Right ventricle myocardium inferior (tissue), 1 donor: Measurements from ENCODE around the gene SSH3. TPM values are rescaled to one million over a fixed set of nuclear protein-coding genes. Genes with fewer than 3 reads are reported as not detected.
A peak's percentile ranks its signal among the peaks of the same experiment; 100 is the strongest.

Source experiments
- ATAC-seq: fragments of 200-7000 bp; cut with Tn5 transposase; one replicate; pipeline ENCODE4 v1.9.1; 2020; ENCODE audit warnings: mild to moderate bottlenecking, moderate library complexity
- DNase-seq: peaks from one replicate; pipeline ENCODE4 v3.0.0; 2021; ENCODE audit errors: missing footprints
- intact Hi-C: fragments of 100-400 bp; cut with DNase I; formaldehyde crosslinking; loops from one replicate; pipeline ENCODE4 v1.11.0; 2022
- long read RNA-seq: library from polyadenylated mRNA; unstranded; transcript quantifications from one replicate; pipeline ENCODE4 v2.0.0, GENCODE V29; 2021
- total RNA-seq: library from RNA; stranded (reverse); fragmentation: NEBNext Ultra II Directional; extraction: Animal tissue kit (Norgen Biotek cat#: 25700); gene quantifications from one replicate; pipeline ENCODE4 v1.2.1, GENCODE V29; 2021
- donor health status: DM: no; HTN: yes; CAD: no; lungs with severe emphysema.

SSH3 gene
- 15.8 TPM for total RNA-seq
- long read RNA-seq, transcript SSH3-201 (14 exons, 2,871 nt): major isoform, 6 of 15 reads
- long read RNA-seq, partial matches to known transcripts: 0 of 15 reads
- long read RNA-seq, other reads (novel, unspliced or antisense): 9 of 15 reads

- intact Hi-C loops: no loop called here
- ATAC-seq: peak; percentile 90
- DNase-seq: peak; percentile 93
These were observed at the start of gene SSH3 for GRCh38 chr11:67303132-67303834. Gene SSH3, plus strand, starts transcription at chr11:67303530. Its CDS starts 96 bp downstream, at chr11:67303626.

GRCh38 chr11:67253872-67254624, 49.3 kb upstream of the SSH3 start:
- intact Hi-C loops: no loop called here
- ATAC-seq (no peak), DNase-seq (no peak)

GRCh38 chr11:67254798-67255197, 48.5 kb upstream of the SSH3 start:
- DNase-seq: no peak
- intact Hi-C loops: no loop called here
- no peak for ATAC-seq

GRCh38 chr11:67255353-67255752, 48.0 kb upstream of the SSH3 start:
- DNase-seq (no peak), ATAC-seq (no peak)
- intact Hi-C loops: no loop called here

GRCh38 chr11:67255864-67256263, 47.5 kb upstream of the SSH3 start:
- DNase-seq (no peak), ATAC-seq (no peak)
- intact Hi-C loops: no loop called here

GRCh38 chr11:67256477-67257135, 46.7 kb upstream of the SSH3 start:
- ATAC-seq (no peak), DNase-seq (no peak)
- intact Hi-C loops: no loop called here

- ATAC-seq (no peak), DNase-seq (no peak)
- intact Hi-C loops: loop anchor here (5.0 kb wide), 1 partner anchor 122 kb away; no protein-coding TSS in a partner anchor
These were observed 42.9 kb upstream of the SSH3 start for GRCh38 chr11:67260406-67260805.

- ATAC-seq (peak; percentile 43), DNase-seq (peak; percentile 86)
- intact Hi-C loops: loop anchor here (5.0 kb wide), 1 partner anchor 121 kb away; no protein-coding TSS in a partner anchor
These were observed 42.3 kb upstream of the SSH3 start for GRCh38 chr11:67260885-67261639.

- no peak for DNase-seq
- ATAC-seq: no peak
- intact Hi-C loops: loop anchor here (5.0 kb wide), 1 partner anchor 121 kb away; no protein-coding TSS in a partner anchor
These were observed 41.7 kb upstream of the SSH3 start for GRCh38 chr11:67261640-67261945.

GRCh38 chr11:67261946-67262681, 41.2 kb upstream of the SSH3 start:
- DNase-seq (no peak), ATAC-seq (no peak)
- intact Hi-C loops: loop anchor here (1.0 to 5.0 kb wide), 2 partner anchors 55 to 120 kb away; no protein-coding TSS in a partner anchor

- peak; percentile 72 for ATAC-seq
- peak; percentile 87 for DNase-seq
- intact Hi-C loops: loop anchor here (1.0 to 5.0 kb wide), 2 partner anchors 54 to 119 kb away; no protein-coding TSS in a partner anchor
These were observed 40.3 kb upstream of the SSH3 start for GRCh38 chr11:67262731-67263675.

GRCh38 chr11:67264260-67264659, 39.1 kb upstream of the SSH3 start:
- intact Hi-C loops: loop anchor here (5.0 kb wide), 1 partner anchor 118 kb away; no protein-coding TSS in a partner anchor
- DNase-seq (no peak), ATAC-seq (no peak)

- intact Hi-C loops: loop anchor here (5.0 kb wide), 1 partner anchor 117 kb away; no protein-coding TSS in a partner anchor
- DNase-seq (no peak), ATAC-seq (no peak)
These were observed 38.3 kb upstream of the SSH3 start for GRCh38 chr11:67264877-67265632.

- intact Hi-C loops: loop anchor here (1.0 to 2.0 kb wide), 2 partner anchors 23 to 51 kb away; partner anchors contain the start of gene ANKRD13D
- ATAC-seq: peak; percentile 60
These were observed 37.5 kb upstream of the SSH3 start for GRCh38 chr11:67265633-67266448.

More at GRCh38 chr11:67265633-67266448, 37.5 kb upstream of the SSH3 start:
- peak; percentile 92 for DNase-seq
